GM21786 (cell line): ENCODE measurements around the gene ACADVL.
"Not testable (repeated sequence)": the region's sequence is repeated elsewhere in the genome, so short reads cannot be mapped to it uniquely, and the experiment has no call there.

Experiments
- ATAC-seq: cut with Tn5 transposase; IDR thresholded peaks from one replicate; pipeline ENCODE4 v1.9.1; 2021; ENCODE audit not compliant: unreplicated experiment

The ACADVL gene

GRCh38 chr17:7219812-7220592 is at the start of gene ACADVL, which contains the start of gene DLG4:
Gene ACADVL (plus strand): TSS chr17:7219938. CDS start chr17:7219985, 47 bp downstream.
Gene DLG4 (minus strand): TSS chr17:7219836.
- peak; percentile 41 for ATAC-seq

DNA sequence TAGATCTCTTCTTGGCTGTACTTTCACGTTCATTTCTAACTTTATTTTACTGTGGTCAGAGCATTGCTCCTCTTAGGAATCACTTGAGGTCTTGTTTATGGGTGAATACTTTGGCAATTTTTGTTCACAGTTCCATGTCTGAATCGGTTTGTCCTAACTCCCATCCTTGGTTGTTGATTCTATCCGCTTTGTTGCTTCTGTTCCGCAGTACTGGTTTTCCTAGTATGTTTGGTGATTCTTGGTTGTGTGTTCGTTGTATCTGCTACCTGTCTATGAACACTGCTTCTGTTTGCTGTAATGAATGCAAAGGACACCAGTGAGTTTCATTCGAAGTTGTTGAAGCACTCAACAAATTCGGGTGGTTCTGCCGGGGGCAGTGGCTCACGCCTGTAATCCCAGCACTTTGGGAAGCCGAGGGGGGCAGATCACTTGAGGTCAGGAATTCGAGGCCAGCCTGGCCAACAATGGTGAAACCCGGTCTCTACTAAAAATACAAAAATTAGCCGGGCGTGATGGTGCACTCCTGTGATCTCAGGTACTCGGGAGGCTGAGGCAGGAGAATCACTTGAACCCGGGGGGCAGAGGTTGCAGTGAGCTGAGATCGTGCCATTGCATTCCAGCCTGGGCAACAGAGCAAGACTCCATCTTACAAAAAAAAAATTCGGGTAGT is 47.1 kb upstream of the ACADVL start:
- not testable (repeated sequence) for ATAC-seq

- no peak for ATAC-seq
Observed at GRCh38 chr17:7173687-7174602, 45.8 kb upstream of the ACADVL start.

GRCh38 chr17:7174603-7175326 is 45.0 kb upstream of the ACADVL start:
- ATAC-seq, result no peak

GRCh38 chr17:7175330-7175733 is 44.4 kb upstream of the ACADVL start:
- no peak for ATAC-seq

- ATAC-seq, result no peak
Observed at GRCh38 chr17:7176107-7176840, 43.5 kb upstream of the ACADVL start.

- no peak for ATAC-seq
Observed at GRCh38 chr17:7176841-7177190, 42.9 kb upstream of the ACADVL start.

DNA sequence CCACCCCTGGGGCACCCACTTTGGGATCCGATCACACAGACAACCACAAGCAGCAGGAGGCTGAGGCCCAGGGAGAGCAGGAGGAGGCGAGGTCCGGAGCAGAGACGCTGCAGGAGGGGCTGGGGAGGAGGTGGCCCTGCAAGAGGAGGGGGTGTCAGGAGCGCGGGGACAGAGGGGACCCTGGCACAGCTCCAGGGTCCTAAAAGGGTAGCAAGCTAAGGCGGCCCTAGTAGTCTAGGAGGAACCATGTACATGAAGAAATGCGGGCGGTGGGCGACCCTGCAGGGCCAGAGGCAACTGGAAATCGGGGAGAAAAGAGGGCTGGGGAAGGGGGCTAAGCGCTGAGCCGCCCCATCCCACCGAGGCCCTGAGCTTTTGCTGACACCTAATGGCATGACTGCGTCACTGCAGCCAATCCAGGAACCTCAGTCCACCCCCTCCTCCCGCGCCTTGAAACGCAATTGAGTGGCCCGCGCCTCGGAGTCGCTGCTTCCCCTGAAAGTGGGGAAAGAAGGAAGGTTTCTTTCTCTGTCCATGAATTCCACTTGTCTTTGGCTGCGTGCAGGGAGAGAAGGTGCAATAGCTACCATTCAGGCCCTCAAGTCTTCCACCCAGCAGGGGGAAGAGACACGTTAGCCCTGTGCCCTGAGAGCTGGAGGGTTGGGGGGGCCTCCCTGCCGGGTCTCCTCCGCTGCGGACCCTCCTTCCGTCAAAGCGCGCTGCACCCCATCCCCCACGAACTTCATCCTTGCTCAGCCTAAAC is 42.4 kb upstream of the ACADVL start:
- ATAC-seq, result no peak

DNA sequence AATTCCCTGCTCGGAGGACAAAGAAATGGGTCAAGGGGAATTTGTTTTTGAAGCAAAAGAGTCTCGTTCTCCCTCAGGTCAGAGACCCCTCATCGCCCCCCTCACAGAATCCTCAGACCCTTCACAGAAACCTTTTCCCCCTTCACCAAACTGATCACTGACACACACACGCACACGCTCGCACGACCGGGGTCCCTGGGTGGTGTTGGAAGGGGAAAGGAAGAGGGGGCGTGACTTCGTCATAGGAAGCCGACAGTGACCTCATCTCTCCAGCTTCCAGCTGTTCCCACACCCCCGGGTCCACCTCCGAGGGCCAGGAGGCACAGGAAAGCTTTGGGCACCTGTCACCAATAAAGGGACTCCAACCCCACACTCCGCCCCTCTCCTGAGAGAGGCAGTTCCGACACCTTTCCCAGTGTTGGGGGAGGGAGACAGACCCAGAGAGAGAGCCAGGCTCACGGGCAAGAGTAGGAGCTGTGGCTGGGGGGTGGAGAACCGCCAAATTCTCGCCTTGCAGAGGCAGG is 41.7 kb upstream of the ACADVL start:
- ATAC-seq, result no peak

GRCh38 chr17:7178973-7179316 is 40.8 kb upstream of the ACADVL start:
- ATAC-seq, result no peak

- ATAC-seq, result no peak
Observed at GRCh38 chr17:7179317-7180254, 40.2 kb upstream of the ACADVL start, which contains the start of gene ASGR1. Gene ASGR1 (minus strand): TSS chr17:7179370. CDS start chr17:7178563, 807 bp downstream.

GRCh38 chr17:7182101-7182500 is 37.6 kb upstream of the ACADVL start:
- ATAC-seq, result not testable (repeated sequence)

DNA sequence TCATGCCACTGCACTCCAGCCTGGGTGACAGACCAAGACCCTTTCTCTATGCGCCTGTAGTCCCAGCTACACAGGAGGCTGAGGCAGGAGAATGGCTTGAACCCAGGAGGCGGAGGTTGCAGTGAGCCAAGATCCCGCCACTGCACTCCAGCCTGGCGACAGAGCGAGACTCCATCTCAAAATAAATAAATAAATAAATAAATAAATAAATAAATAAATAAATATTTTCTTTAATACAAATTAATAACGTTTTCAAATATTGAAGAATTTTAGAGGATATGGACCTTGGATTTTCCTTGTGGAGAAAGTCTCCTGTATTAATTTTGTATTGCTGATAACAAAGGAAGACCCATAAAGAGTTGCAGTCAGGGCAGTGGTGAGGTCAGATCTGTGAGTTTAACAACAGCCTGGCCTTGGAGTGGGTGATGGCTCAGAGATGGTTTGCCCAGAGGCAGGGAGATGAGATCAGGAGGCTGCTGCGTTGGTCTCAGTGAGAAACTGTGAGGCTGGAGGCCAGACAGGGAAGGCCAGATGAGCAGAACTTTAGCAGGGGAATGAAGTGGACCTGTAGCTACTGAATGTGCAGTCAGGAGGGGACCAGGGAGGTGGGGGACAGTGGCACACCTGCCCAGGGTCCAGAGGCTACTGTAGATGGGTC is 36.2 kb upstream of the ACADVL start:
- no peak for ATAC-seq

DNA sequence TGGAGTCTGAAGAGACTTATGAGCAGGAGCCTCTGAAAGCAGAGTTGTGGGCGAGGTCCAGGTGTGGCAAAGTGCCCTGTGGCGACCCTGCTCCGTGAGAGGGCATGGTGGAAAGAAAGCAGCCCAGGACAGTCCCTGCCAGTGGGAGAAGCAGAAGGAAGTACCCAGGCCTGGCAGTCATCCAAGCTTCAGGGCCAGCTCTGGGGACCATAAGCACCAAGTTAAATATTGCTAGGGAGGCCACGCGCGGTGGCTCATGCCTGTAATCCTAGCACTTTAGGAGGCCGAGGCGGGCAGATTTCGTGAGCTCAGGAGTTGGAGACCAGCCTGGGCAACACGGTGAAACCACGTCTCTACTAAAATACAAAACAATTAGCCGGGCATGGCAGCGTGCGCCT is 35.6 kb upstream of the ACADVL start:
- ATAC-seq, result no peak

GRCh38 chr17:7184647-7185046 is 35.1 kb upstream of the ACADVL start:
- ATAC-seq, result no peak

- no peak for ATAC-seq
Observed at GRCh38 chr17:7186241-7186640, 33.5 kb upstream of the ACADVL start.

- no peak for ATAC-seq
Observed at GRCh38 chr17:7190276-7190917, 29.3 kb upstream of the ACADVL start.
